ENCODE measurements around the gene SLC41A1. TPM values are rescaled to one million over a fixed set of nuclear protein-coding genes. Genes with fewer than 3 reads are reported as not detected.

SLC41A1 gene
- total RNA-seq, 3 donors from 2014 or later: 13.9 to 18.0 (median 16.8) TPM

DNA sequence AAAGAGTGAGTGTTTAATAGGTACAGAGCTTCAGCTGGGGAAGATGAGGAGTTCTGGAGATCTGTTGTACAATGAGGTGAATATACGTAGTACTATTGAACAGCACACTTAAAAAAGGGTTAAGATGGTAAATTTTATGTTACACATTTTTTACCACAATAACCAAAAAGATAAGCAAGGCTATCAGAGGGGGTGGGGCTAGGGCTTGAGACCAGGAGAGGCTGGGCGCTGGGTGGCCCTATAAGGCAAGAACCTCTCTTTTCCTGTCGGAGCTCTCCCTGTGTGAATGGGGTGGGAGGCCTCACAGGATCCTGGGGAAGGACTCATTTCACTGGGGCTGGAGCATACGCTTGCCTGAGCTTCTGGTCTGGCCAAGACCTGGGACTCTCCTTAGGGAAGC, 9.0 kb downstream of the SLC41A1 start:
- H3K4me3 ChIP-seq: no peak overlapping the region
- TF ChIP-seq, protein P1, sequence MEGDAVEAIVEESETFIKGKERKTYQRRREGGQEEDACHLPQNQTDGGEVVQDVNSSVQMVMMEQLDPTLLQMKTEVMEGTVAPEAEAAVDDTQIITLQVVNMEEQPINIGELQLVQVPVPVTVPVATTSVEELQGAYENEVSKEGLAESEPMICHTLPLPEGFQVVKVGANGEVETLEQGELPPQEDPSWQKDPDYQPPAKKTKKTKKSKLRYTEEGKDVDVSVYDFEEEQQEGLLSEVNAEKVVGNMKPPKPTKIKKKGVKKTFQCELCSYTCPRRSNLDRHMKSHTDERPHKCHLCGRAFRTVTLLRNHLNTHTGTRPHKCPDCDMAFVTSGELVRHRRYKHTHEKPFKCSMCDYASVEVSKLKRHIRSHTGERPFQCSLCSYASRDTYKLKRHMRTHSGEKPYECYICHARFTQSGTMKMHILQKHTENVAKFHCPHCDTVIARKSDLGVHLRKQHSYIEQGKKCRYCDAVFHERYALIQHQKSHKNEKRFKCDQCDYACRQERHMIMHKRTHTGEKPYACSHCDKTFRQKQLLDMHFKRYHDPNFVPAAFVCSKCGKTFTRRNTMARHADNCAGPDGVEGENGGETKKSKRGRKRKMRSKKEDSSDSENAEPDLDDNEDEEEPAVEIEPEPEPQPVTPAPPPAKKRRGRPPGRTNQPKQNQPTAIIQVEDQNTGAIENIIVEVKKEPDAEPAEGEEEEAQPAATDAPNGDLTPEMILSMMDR (IDR thresholded peaks at IDR 0.05): no peak
- TF ChIP-seq POLR2A (IDR thresholded peaks at IDR 0.05) (no peak), POLR2AphosphoS5 (IDR thresholded peaks at IDR 0.05) (no peak)
- intact Hi-C loops (cut with DNase I; ENCODE audit: low total_unique reads): no loop called here
- no peaks in the 10 kb centered on the region for H3K9me3 ChIP-seq
- DNase-seq (ENCODE audit: low spot score in 2 of 2): no peak
- no peaks in the 10 kb centered on the region for H3K27me3 ChIP-seq
- no peaks in the 10 kb centered on the region for H3K36me3 ChIP-seq
- peaks cover 0 to 5% of the 10 kb centered on the region in 2 donors for H3K4me1 ChIP-seq
- no peak overlapping the region for H3K27ac ChIP-seq

DNA sequence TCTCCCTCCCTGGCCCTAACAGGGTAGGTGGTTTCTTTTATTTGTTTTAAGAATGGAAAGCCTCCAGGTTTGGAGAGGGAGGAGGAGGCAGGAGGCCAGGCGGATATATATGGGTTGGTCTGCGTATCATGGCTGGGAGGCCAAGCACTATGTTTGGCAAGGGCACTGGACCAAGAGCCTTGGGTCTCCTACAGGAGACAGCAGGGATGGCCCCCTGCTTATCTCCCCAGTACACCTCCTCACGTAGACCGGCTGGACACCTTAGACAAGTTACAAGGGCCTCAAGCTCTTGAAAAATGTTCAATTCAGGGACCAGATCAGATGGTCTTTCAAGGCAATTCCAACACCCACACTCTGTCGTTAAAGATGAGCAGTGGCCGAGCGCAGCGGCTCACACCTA, 10.9 kb downstream of the SLC41A1 start:
- TF ChIP-seq POLR2A (IDR thresholded peaks at IDR 0.05) (no peak), POLR2AphosphoS5 (IDR thresholded peaks at IDR 0.05) (no peak)
- TF ChIP-seq, protein P1 (IDR thresholded peaks at IDR 0.05): no peak
- H3K4me1 ChIP-seq: peaks cover 0 to 5% of the 10 kb centered on the region in 2 donors

DNA sequence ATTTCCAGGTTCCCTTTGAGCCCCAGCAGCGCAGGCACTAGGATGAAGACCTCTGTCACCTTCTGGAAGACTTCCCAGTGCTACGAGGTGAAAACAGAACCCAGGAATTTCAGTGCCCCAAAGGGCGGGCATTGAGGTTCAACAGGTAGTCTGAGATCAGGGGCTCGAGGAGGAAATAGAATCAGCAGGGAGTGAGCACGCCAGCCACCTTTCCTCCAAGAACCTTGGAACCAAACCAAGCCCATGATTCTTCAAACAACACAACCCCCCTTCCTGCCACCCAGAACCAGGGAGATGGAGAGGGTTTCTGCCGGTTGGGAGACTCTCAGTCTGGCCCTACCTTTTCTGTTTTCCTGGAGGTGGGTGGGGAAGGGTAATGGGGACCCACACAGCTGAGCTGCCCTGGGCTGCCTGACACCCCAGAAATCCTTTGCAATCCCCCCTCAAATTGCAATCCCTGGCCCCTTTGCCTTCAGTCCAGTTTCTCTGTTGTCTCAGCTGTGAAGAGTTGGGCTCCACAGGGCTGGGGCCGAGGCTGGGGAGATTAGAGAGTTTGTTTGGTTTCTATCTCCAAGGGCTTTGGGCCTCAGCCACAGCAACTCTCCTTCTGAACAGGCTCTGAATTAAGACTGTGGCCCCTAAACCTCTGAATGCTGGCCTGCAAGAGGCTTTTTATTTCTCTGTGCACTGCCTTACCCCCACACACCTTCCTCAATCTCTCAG, 11.9 kb downstream of the SLC41A1 start:
- Histone ChIP-seq H3K9me3 (no peaks in the 10 kb centered on the region), H3K27me3 (no peaks in the 10 kb centered on the region), H3K4me3 (no peak overlapping the region), H3K27ac (no peak overlapping the region), H3K36me3 (no peaks in the 10 kb centered on the region), H3K4me1 (peaks cover 0 to 5% of the 10 kb centered on the region in 2 donors)
- intact Hi-C loops (cut with DNase I; ENCODE audit: low total_unique reads): no loop called here
- TF ChIP-seq, protein P1 (IDR thresholded peaks at IDR 0.05): no peak
- TF ChIP-seq POLR2AphosphoS5 (IDR thresholded peaks at IDR 0.05) (no peak), POLR2A (IDR thresholded peaks at IDR 0.05) (no peak)
- DNase-seq (ENCODE audit: low spot score in 2 of 2): no peak

More for the DNA sequence above, 10.9 kb downstream of the SLC41A1 start:
- intact Hi-C loops (cut with DNase I; ENCODE audit: low total_unique reads): no loop called here
- Histone ChIP-seq H3K27ac (no peak overlapping the region), H3K4me3 (no peak overlapping the region), H3K27me3 (no peaks in the 10 kb centered on the region), H3K36me3 (no peaks in the 10 kb centered on the region), H3K9me3 (no peaks in the 10 kb centered on the region)
- no peak for DNase-seq (ENCODE audit: low spot score in 2 of 2)

DNA sequence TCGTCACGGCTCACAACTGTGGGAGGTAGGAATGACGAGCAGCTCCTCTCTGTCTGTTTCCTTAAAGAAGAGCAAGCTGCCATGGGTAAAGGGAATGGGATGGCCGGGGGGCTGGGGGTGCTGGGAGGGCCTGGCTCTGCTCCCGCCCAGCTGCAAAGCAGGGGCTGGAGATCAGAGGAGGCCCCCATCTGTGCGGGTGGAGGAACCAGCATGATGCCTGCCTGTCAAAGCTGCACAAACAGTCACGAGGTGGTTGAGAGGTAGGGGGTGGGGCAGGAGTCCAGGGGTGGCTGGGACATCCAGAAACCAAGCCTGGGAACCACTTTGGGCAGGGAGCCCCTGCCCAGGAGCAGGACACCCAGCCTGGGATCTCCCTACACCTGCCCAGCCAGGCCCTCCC, 12.6 kb downstream of the SLC41A1 start:
- Histone ChIP-seq H3K4me1 (peaks cover 0 to 5% of the 10 kb centered on the region in 2 donors), H3K27me3 (no peaks in the 10 kb centered on the region), H3K9me3 (no peaks in the 10 kb centered on the region), H3K4me3 (no peak overlapping the region), H3K27ac (no peak overlapping the region), H3K36me3 (no peaks in the 10 kb centered on the region)
- intact Hi-C loops (cut with DNase I; ENCODE audit: low total_unique reads): no loop called here
- no peak for DNase-seq (ENCODE audit: low spot score in 2 of 2)
- TF ChIP-seq, protein P1 (IDR thresholded peaks at IDR 0.05): no peak
- TF ChIP-seq POLR2AphosphoS5 (IDR thresholded peaks at IDR 0.05): no peak

DNA sequence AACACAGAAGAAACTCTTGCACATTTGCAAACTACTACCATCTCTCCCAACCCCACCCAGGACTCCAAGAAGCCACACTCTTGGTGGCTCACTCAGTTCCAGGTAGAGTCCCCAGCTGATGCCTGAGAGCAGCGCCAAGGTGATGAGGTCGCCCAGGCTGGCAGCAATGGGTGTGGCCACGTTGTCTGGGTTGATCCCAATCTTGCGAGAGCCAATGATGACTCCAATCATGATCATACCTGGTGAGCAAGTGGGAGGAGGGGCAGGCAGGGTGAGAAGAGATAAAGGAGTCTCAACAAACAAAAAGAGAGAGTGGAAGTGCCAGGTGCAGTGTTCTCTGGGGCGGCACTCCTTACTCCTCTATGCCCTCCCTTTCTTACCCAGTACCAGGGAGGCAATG, 14.4 kb downstream of the SLC41A1 start:
- H3K9me3 ChIP-seq: no peaks in the 10 kb centered on the region
- no peak overlapping the region for H3K27ac ChIP-seq
- H3K36me3 ChIP-seq: no peaks in the 10 kb centered on the region
- TF ChIP-seq POLR2A (IDR thresholded peaks at IDR 0.05): no peak
- TF ChIP-seq, protein P1 (IDR thresholded peaks at IDR 0.05): no peak
- no peak for TF ChIP-seq POLR2AphosphoS5 (IDR thresholded peaks at IDR 0.05)
- no peaks in the 10 kb centered on the region for H3K27me3 ChIP-seq
- DNase-seq (ENCODE audit: low spot score in 2 of 2): no peak
- no peaks in the 10 kb centered on the region for H3K4me1 ChIP-seq
- intact Hi-C loops (cut with DNase I; ENCODE audit: low total_unique reads): loop anchor here (10.0 kb wide), 1 partner anchor 176 kb away; no protein-coding TSS in a partner anchor
- no peak overlapping the region for H3K4me3 ChIP-seq

Data from breast epithelium (tissue), 4 donors.